A673 (cell line): ENCODE data around the gene GAS6. TPM values are rescaled to one million over a fixed set of nuclear protein-coding genes. Genes with fewer than 3 reads are reported as not detected.

Experiments
- BruUV-seq: library from RNA; stranded (reverse); fragments of 400-500 nt; replicated peaks from 2 replicates; lab custom pipeline; 2021; lab: Mats Ljungman, UMichigan
- CTCF ChIA-PET: fragments of 300-600 bp; sonication (Branson Sonifier 250); formaldehyde crosslinking; loops from one replicate; lab custom pipeline; 2022; ENCODE audit warnings: antibody characterized with exemption; lab: Charles Lee
- POLR2A ChIA-PET: fragments of 300-600 bp; sonication (Branson Sonifier 250); formaldehyde crosslinking; loops from one replicate; lab custom pipeline; 2022; ENCODE audit warnings: antibody characterized with exemption; ENCODE audit not compliant: low non-redundant PET; lab: Charles Lee
- DNase-seq: peaks from one replicate; pipeline ENCODE4 v3.0.0-alpha.2; 2015; ENCODE audit warnings: low spot score
- H3K27ac ChIP-seq: fragments of 200-600 bp; sonication (generic); 2 replicates; pipeline ENCODE4 v1.5.1; 2016; ENCODE audit warnings: mixed run types, low read depth, mild to moderate bottlenecking, mixed read lengths, antibody characterized with exemption, low read length; ENCODE audit not compliant: poor library complexity, severe bottlenecking
- H3K27me3 ChIP-seq: fragments of 200-600 bp; sonication (generic); replicated peaks from 2 replicates; pipeline ENCODE4 v1.6.1; 2017; ENCODE audit warnings: mixed run types, low read depth, mild to moderate bottlenecking, mixed read lengths, antibody characterized with exemption, low read length; ENCODE audit not compliant: insufficient read depth, poor library complexity
- H3K36me3 ChIP-seq: fragments of 200-600 bp; sonication (generic); 2 replicates; pipeline ENCODE4 v1.6.1; 2016; ENCODE audit warnings: mixed run types, mild to moderate bottlenecking, mixed read lengths, antibody characterized with exemption, low read length; ENCODE audit not compliant: insufficient read depth, poor library complexity, severe bottlenecking
- H3K4me1 ChIP-seq: fragments of 200-600 bp; sonication (generic); 2 replicates; pipeline ENCODE4 v1.6.1; 2017; ENCODE audit warnings: mixed run types, mild to moderate bottlenecking, mixed read lengths, antibody characterized with exemption, low read length; ENCODE audit not compliant: insufficient read depth, poor library complexity, severe bottlenecking
- H3K4me3 ChIP-seq: fragments of 200-600 bp; sonication (generic); 2 replicates; pipeline ENCODE4 v1.5.1; 2016; ENCODE audit warnings: low read depth, mixed run types, mild to moderate bottlenecking, mixed read lengths, low read length; ENCODE audit not compliant: poor library complexity, severe bottlenecking
- H3K9me3 ChIP-seq: fragments of 200-600 bp; sonication (generic); 2 replicates; pipeline ENCODE4 v1.6.1; 2016; ENCODE audit warnings: mixed run types, low read depth, mild to moderate bottlenecking, mixed read lengths, antibody characterized with exemption, low read length; ENCODE audit not compliant: poor library complexity, severe bottlenecking
- EZH2 ChIP-seq: fragments of 200-600 bp; sonication (generic); IDR thresholded peaks from 2 replicates; pipeline ENCODE4 v1.6.1; 2017; ENCODE audit warnings: borderline replicate concordance, low read depth, mild to moderate bottlenecking, mixed read lengths, antibody characterized with exemption, low read length; ENCODE audit not compliant: poor library complexity, severe bottlenecking
- intact Hi-C: fragments of 100-400 bp; cut with micrococcal nuclease; formaldehyde crosslinking; loops from one replicate; pipeline ENCODE4 v1.10.0; 2022; ENCODE audit not compliant: unreplicated experiment
- total RNA-seq: library from RNA; stranded (reverse); gene quantifications from 2 replicates; pipeline ENCODE4 v1.2.3, GENCODE V29; 2021
- TF ChIP-seq, protein P1 (sequence below): fragments of 300-800, 200-600 bp; sonication (generic); conservative IDR thresholded peaks from 2 replicates; pipeline ENCODE4 v1.5.1; 2017; ENCODE audit warnings: low read depth, mild to moderate bottlenecking, antibody characterized with exemption, low read length, moderate library complexity, mixed read lengths

Gene GAS6
- total RNA-seq, 1 experiment from 2014 or later: 0.67 TPM

GRCh38 chr13:113862191-113862930 lies 1.5 kb downstream of the GAS6 start:
- no peak overlapping the region for H3K27ac ChIP-seq
- peaks cover 38% of the 10 kb centered on the region for H3K27me3 ChIP-seq
- no peaks in the 10 kb centered on the region for H3K9me3 ChIP-seq
- H3K4me1 ChIP-seq: peaks cover 8% of the 10 kb centered on the region
- DNase-seq: no peak
- POLR2A ChIA-PET: no interaction called here
- CTCF ChIA-PET: no interaction called here
- no TSS peak for BruUV-seq
- intact Hi-C loops: no loop called here
- H3K36me3 ChIP-seq: no peaks in the 10 kb centered on the region
- no peak overlapping the region for H3K4me3 ChIP-seq
- TF ChIP-seq, protein P1, sequence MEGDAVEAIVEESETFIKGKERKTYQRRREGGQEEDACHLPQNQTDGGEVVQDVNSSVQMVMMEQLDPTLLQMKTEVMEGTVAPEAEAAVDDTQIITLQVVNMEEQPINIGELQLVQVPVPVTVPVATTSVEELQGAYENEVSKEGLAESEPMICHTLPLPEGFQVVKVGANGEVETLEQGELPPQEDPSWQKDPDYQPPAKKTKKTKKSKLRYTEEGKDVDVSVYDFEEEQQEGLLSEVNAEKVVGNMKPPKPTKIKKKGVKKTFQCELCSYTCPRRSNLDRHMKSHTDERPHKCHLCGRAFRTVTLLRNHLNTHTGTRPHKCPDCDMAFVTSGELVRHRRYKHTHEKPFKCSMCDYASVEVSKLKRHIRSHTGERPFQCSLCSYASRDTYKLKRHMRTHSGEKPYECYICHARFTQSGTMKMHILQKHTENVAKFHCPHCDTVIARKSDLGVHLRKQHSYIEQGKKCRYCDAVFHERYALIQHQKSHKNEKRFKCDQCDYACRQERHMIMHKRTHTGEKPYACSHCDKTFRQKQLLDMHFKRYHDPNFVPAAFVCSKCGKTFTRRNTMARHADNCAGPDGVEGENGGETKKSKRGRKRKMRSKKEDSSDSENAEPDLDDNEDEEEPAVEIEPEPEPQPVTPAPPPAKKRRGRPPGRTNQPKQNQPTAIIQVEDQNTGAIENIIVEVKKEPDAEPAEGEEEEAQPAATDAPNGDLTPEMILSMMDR: no peak
- TF ChIP-seq EZH2: no peak

DNA sequence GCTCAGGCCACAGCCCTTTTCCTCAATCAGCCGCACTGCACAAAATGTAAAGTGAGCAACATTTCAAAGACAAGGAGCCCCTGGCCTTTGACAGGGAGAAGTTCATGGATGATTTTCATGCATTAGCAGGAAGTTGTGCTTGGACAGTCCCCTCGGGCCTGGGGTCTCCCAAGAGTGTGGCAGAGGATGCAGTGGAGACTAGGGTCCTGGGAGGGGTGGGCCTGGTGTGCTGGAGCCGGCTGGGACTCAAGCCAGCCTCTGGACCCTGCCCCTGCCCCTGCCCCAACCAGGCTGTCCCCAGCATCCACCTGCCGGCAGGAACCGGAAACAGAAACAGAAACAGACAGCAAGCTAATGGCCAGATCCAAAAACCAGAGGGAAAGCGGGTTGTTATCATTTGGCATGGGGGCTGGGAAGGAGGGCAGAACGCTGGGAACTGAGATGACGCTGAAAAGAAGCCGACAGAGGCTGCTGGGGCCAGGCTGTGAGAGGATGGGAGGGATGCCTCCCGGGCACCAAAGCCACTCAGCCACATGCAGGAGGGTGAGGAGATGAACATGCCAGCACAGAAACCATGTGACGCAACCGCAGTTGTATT lies 2.3 kb downstream of the GAS6 start:
- CTCF ChIA-PET: no interaction called here
- POLR2A ChIA-PET: no interaction called here

GRCh38 chr13:113860665-113861432 lies 3.0 kb downstream of the GAS6 start:
- Histone ChIP-seq H3K4me3 (no peak overlapping the region), H3K9me3 (no peaks in the 10 kb centered on the region), H3K27ac (no peak overlapping the region), H3K27me3 (peaks cover 30% of the 10 kb centered on the region), H3K4me1 (peaks cover 8% of the 10 kb centered on the region), H3K36me3 (no peaks in the 10 kb centered on the region)
- ChIA-PET POLR2A (no interaction called here), CTCF (no interaction called here)
- intact Hi-C loops: no loop called here
- no TSS peak for BruUV-seq
- DNase-seq: no peak
- TF ChIP-seq, protein P1: no peak
- TF ChIP-seq EZH2: no peak

More for the DNA sequence above, 2.3 kb downstream of the GAS6 start:
- H3K36me3 ChIP-seq: no peaks in the 10 kb centered on the region
- no peak overlapping the region for H3K4me3 ChIP-seq
- intact Hi-C loops: no loop called here
- TF ChIP-seq, protein P1: no peak
- no peak for TF ChIP-seq EZH2
- no peak overlapping the region for H3K27ac ChIP-seq
- DNase-seq: no peak
- peaks cover 8% of the 10 kb centered on the region for H3K4me1 ChIP-seq
- no peaks in the 10 kb centered on the region for H3K9me3 ChIP-seq
- no TSS peak for BruUV-seq
- peaks cover 35% of the 10 kb centered on the region for H3K27me3 ChIP-seq
